Trophoblast cell (in vitro differentiated cells and primary cell): Measurements from ENCODE around the gene TRIM17.

Experiments
- DNase-seq, 2 donors: peaks; one replicate each; pipeline ENCODE4 v3.0.0-alpha.2; 2016
- H2AFZ ChIP-seq: 2 replicates; pipeline ENCODE4 v1.6.1; 2013; ENCODE audit warnings: low read length, moderate library complexity, mild to moderate bottlenecking; ENCODE audit not compliant: insufficient read depth, poor library complexity
- H2AK5ac ChIP-seq: 2 replicates; pipeline ENCODE4 v1.6.1; 2013; ENCODE audit warnings: mild to moderate bottlenecking, low read length
- H2BK120ac ChIP-seq: 2 replicates; pipeline ENCODE4 v1.6.1; 2013; ENCODE audit warnings: low read length, mild to moderate bottlenecking, moderate library complexity; ENCODE audit not compliant: insufficient read depth, poor library complexity
- H2BK12ac ChIP-seq: 2 replicates; pipeline ENCODE4 v1.6.1; 2013; ENCODE audit warnings: mild to moderate bottlenecking, low read length, moderate library complexity
- H2BK5ac ChIP-seq: 2 replicates; pipeline ENCODE4 v1.6.1; 2013; ENCODE audit warnings: low read length, low read depth, moderate library complexity, mild to moderate bottlenecking; ENCODE audit not compliant: poor library complexity
- H3K14ac ChIP-seq: 2 replicates; pipeline ENCODE4 v1.6.1; 2013; ENCODE audit warnings: mild to moderate bottlenecking, low read length
- H3K18ac ChIP-seq: 2 replicates; pipeline ENCODE4 v1.6.1; 2013; ENCODE audit warnings: mild to moderate bottlenecking, low read length
- H3K23ac ChIP-seq: 2 replicates; pipeline ENCODE4 v1.6.1; 2013; ENCODE audit warnings: low read length
- H3K27ac ChIP-seq: 2 replicates; pipeline ENCODE4 v1.5.1; 2013; ENCODE audit warnings: low read depth, mild to moderate bottlenecking, inconsistent platforms, low read length, moderate library complexity
- H3K27me3 ChIP-seq: 2 replicates; pipeline ENCODE4 v1.6.1; 2013; ENCODE audit warnings: inconsistent platforms, mild to moderate bottlenecking, low read length, moderate library complexity; ENCODE audit not compliant: insufficient read depth
- H3K36me3 ChIP-seq, 2 experiments: 1 replicate in 1 of 2; 2 replicates in 1 of 2; pipeline ENCODE4 v1.6.1; 2013; ENCODE audit warnings: low read length in 2 of 2, mild to moderate bottlenecking in 2 of 2, moderate library complexity in 1 of 2; ENCODE audit not compliant: insufficient read depth in 2 of 2, control insufficient read depth in 1 of 2
- H3K4ac ChIP-seq: 2 replicates; pipeline ENCODE4 v1.6.1; 2013; ENCODE audit warnings: low read depth, mild to moderate bottlenecking, low read length, moderate library complexity
- H3K4me1 ChIP-seq, 2 experiments: 1 replicate in 1 of 2; 2 replicates in 1 of 2; pipeline ENCODE4 v1.6.1; 2013; ENCODE audit warnings: low read length in 2 of 2, mild to moderate bottlenecking in 2 of 2, moderate library complexity in 1 of 2; ENCODE audit not compliant: insufficient read depth in 2 of 2, control insufficient read depth in 1 of 2
- H3K4me2 ChIP-seq: 2 replicates; pipeline ENCODE4 v1.6.1; 2013; ENCODE audit warnings: inconsistent platforms, mild to moderate bottlenecking, low read length, moderate library complexity
- H3K4me3 ChIP-seq: 2 replicates; pipeline ENCODE4 v1.5.1; 2013; ENCODE audit warnings: mild to moderate bottlenecking, low read depth, low read length, inconsistent platforms
- H3K79me1 ChIP-seq: one replicate; pipeline ENCODE4 v1.6.1; 2013; ENCODE audit warnings: low read length
- H3K79me2 ChIP-seq: 2 replicates; pipeline ENCODE4 v1.6.1; 2013; ENCODE audit warnings: low read length, mild to moderate bottlenecking; ENCODE audit not compliant: control insufficient read depth, insufficient read depth, poor library complexity
- H3K9ac ChIP-seq: 2 replicates; pipeline ENCODE4 v1.6.1; 2013; ENCODE audit warnings: mild to moderate bottlenecking, low read length
- H3K9me3 ChIP-seq: 2 replicates; pipeline ENCODE4 v1.6.1; 2013; ENCODE audit warnings: low read depth, mild to moderate bottlenecking, control low read depth, inconsistent platforms, low read length; ENCODE audit not compliant: insufficient read depth
- H4K12ac ChIP-seq: 2 replicates; pipeline ENCODE4 v1.6.1; 2013; ENCODE audit warnings: low read depth, mild to moderate bottlenecking, low read length, moderate library complexity
- H4K8ac ChIP-seq: 2 replicates; pipeline ENCODE4 v1.6.1; 2013; ENCODE audit warnings: low read depth, mild to moderate bottlenecking, low read length, moderate library complexity
- H4K91ac ChIP-seq: one replicate; pipeline ENCODE4 v1.6.1; 2013; ENCODE audit warnings: low read depth, mild to moderate bottlenecking, low read length, moderate library complexity
- WGBS: extraction: QIAGEN DNeasy Blood & Tissue Kit; methylation state at CpG from one replicate; pipeline ENCODE4 v1.1.7; 2013; ENCODE audit warnings: missing lambda C conversion rate; ENCODE audit not compliant: insufficient read length, insufficient coverage; ENCODE audit errors: extremely low coverage; 5-methylcytosine and 5-hydroxymethylcytosine counted together

Gene TRIM17

GRCh38 chr1:228459091-228459993, 42.7 kb upstream of the TRIM17 start:
- H3K9me3 ChIP-seq: peaks cover 5% of the 10 kb centered on the region
- no peak overlapping the region for H3K18ac ChIP-seq
- no CpG with 5 or more reads among the region's 41 CpGs for WGBS
- no peak overlapping the region for H3K4ac ChIP-seq
- peak overlapping the region; percentile 12 for H2AFZ ChIP-seq
- no peak overlapping the region for H2BK5ac ChIP-seq
- no peak overlapping the region for H3K14ac ChIP-seq
- DNase-seq: peak; percentile 42 to 74
- H2BK12ac ChIP-seq: no peak overlapping the region
- H3K9ac ChIP-seq: no peak overlapping the region
- no peak overlapping the region for H2BK120ac ChIP-seq
- H4K12ac ChIP-seq: no peak overlapping the region
- H3K23ac ChIP-seq: no peak overlapping the region
- no peak overlapping the region for H2AK5ac ChIP-seq
- no peak overlapping the region for H4K8ac ChIP-seq
- no peaks in the 10 kb centered on the region for H3K36me3 ChIP-seq
- no peak overlapping the region for H4K91ac ChIP-seq
- peak overlapping the region; percentile 56 for H3K4me3 ChIP-seq
- peak overlapping the region; percentile 88 for H3K4me2 ChIP-seq
- no peak overlapping the region for H3K27ac ChIP-seq
- H3K4me1 ChIP-seq: peaks cover 4 to 14% of the 10 kb centered on the region in 2 experiments
- peaks cover 3% of the 10 kb centered on the region for H3K79me2 ChIP-seq
- peaks cover 5% of the 10 kb centered on the region for H3K79me1 ChIP-seq
- H3K27me3 ChIP-seq: peaks cover 7% of the 10 kb centered on the region

- Histone ChIP-seq H3K14ac (no peak overlapping the region), H3K23ac (no peak overlapping the region), H4K91ac (peak overlapping the region; percentile 34), H3K36me3 (no peaks in the 10 kb centered on the region), H3K9ac (peak overlapping the region; percentile 63), H3K9me3 (no peaks in the 10 kb centered on the region), H3K27me3 (no peaks in the 10 kb centered on the region), H3K4me1 (peaks cover 10 to 17% of the 10 kb centered on the region in 2 experiments), H2BK120ac (peak overlapping the region; percentile 13), H3K79me2 (peaks cover 5% of the 10 kb centered on the region), H2AFZ (peak overlapping the region; percentile 90), H3K27ac (peak overlapping the region; percentile 80), H4K8ac (peak overlapping the region; percentile 57), H3K79me1 (peaks cover 5% of the 10 kb centered on the region), H2AK5ac (no peak overlapping the region), H3K4ac (no peak overlapping the region), H2BK12ac (no peak overlapping the region), H3K4me3 (peak overlapping the region; percentile 78), H4K12ac (no peak overlapping the region), H3K18ac (peak overlapping the region; percentile 64), H2BK5ac (peak overlapping the region; percentile 55), H3K4me2 (peak overlapping the region; percentile 88)
- no CpG with 5 or more reads among the region's 74 CpGs for WGBS
- DNase-seq: peak; percentile 94 to 99
These were observed 40.9 kb upstream of the TRIM17 start for GRCh38 chr1:228457396-228458176.

GRCh38 chr1:228457017-228457395, 40.3 kb upstream of the TRIM17 start:
- Histone ChIP-seq H4K91ac (peak overlapping the region; percentile 34), H3K79me2 (peaks cover 5% of the 10 kb centered on the region), H3K79me1 (peaks cover 5% of the 10 kb centered on the region), H2BK120ac (peak overlapping the region; percentile 13), H4K8ac (peak overlapping the region; percentile 57), H2AFZ (peak overlapping the region; percentile 90), H2BK12ac (peak overlapping the region; percentile 44), H3K23ac (no peak overlapping the region), H3K4ac (peak overlapping the region; percentile 13), H3K18ac (peak overlapping the region; percentile 64), H3K4me1 (peaks cover 13 to 19% of the 10 kb centered on the region in 2 experiments), H3K36me3 (no peaks in the 10 kb centered on the region), H3K4me2 (peak overlapping the region; percentile 75), H3K27me3 (no peaks in the 10 kb centered on the region), H3K14ac (peak overlapping the region; percentile 62), H3K4me3 (peak overlapping the region; percentile 78), H2BK5ac (no peak overlapping the region), H3K27ac (peak overlapping the region; percentile 80), H4K12ac (no peak overlapping the region), H3K9me3 (no peaks in the 10 kb centered on the region), H2AK5ac (no peak overlapping the region), H3K9ac (peak overlapping the region; percentile 16)
- WGBS: no CpG with 5 or more reads among the region's 13 CpGs
- no peak for DNase-seq

GRCh38 chr1:228456252-228457016, 39.8 kb upstream of the TRIM17 start:
- H3K79me2 ChIP-seq: peaks cover 5% of the 10 kb centered on the region
- H4K91ac ChIP-seq: no peak overlapping the region
- no peak overlapping the region for H4K12ac ChIP-seq
- DNase-seq: no peak
- H3K9me3 ChIP-seq: no peaks in the 10 kb centered on the region
- H3K4ac ChIP-seq: no peak overlapping the region
- H2AK5ac ChIP-seq: no peak overlapping the region
- H2BK12ac ChIP-seq: no peak overlapping the region
- H3K4me1 ChIP-seq: peaks cover 14 to 23% of the 10 kb centered on the region in 2 experiments
- H3K9ac ChIP-seq: no peak overlapping the region
- H3K23ac ChIP-seq: no peak overlapping the region
- H3K27ac ChIP-seq: no peak overlapping the region
- H3K36me3 ChIP-seq: no peaks in the 10 kb centered on the region
- no peaks in the 10 kb centered on the region for H3K27me3 ChIP-seq
- H3K4me3 ChIP-seq: no peak overlapping the region
- no peak overlapping the region for H4K8ac ChIP-seq
- WGBS: no CpG with 5 or more reads among the region's 6 CpGs
- H3K4me2 ChIP-seq: no peak overlapping the region
- H3K18ac ChIP-seq: no peak overlapping the region
- no peak overlapping the region for H2AFZ ChIP-seq
- H3K79me1 ChIP-seq: peaks cover 5% of the 10 kb centered on the region
- no peak overlapping the region for H3K14ac ChIP-seq
- no peak overlapping the region for H2BK5ac ChIP-seq
- H2BK120ac ChIP-seq: no peak overlapping the region
